Trophoblast cell (in vitro differentiated cells and primary cell): ENCODE results near the gene H2AZ2.
"Not testable (repeated sequence)": the region's sequence is repeated elsewhere in the genome, so short reads cannot be mapped to it uniquely, and the experiment has no call there.

Source experiments
- DNase-seq, 2 donors: peaks; one replicate each; pipeline ENCODE4 v3.0.0-alpha.2; 2016
- H2AFZ ChIP-seq: 2 replicates; pipeline ENCODE4 v1.6.1; 2013; ENCODE audit warnings: low read length, moderate library complexity, mild to moderate bottlenecking; ENCODE audit not compliant: insufficient read depth, poor library complexity
- H2AK5ac ChIP-seq: 2 replicates; pipeline ENCODE4 v1.6.1; 2013; ENCODE audit warnings: mild to moderate bottlenecking, low read length
- H2BK120ac ChIP-seq: 2 replicates; pipeline ENCODE4 v1.6.1; 2013; ENCODE audit warnings: low read length, mild to moderate bottlenecking, moderate library complexity; ENCODE audit not compliant: insufficient read depth, poor library complexity
- H2BK12ac ChIP-seq: 2 replicates; pipeline ENCODE4 v1.6.1; 2013; ENCODE audit warnings: mild to moderate bottlenecking, low read length, moderate library complexity
- H2BK5ac ChIP-seq: 2 replicates; pipeline ENCODE4 v1.6.1; 2013; ENCODE audit warnings: low read length, low read depth, moderate library complexity, mild to moderate bottlenecking; ENCODE audit not compliant: poor library complexity
- H3K14ac ChIP-seq: 2 replicates; pipeline ENCODE4 v1.6.1; 2013; ENCODE audit warnings: mild to moderate bottlenecking, low read length
- H3K18ac ChIP-seq: 2 replicates; pipeline ENCODE4 v1.6.1; 2013; ENCODE audit warnings: mild to moderate bottlenecking, low read length
- H3K23ac ChIP-seq: 2 replicates; pipeline ENCODE4 v1.6.1; 2013; ENCODE audit warnings: low read length
- H3K27ac ChIP-seq: 2 replicates; pipeline ENCODE4 v1.5.1; 2013; ENCODE audit warnings: low read depth, mild to moderate bottlenecking, inconsistent platforms, low read length, moderate library complexity
- H3K27me3 ChIP-seq: 2 replicates; pipeline ENCODE4 v1.6.1; 2013; ENCODE audit warnings: inconsistent platforms, mild to moderate bottlenecking, low read length, moderate library complexity; ENCODE audit not compliant: insufficient read depth
- H3K36me3 ChIP-seq, 2 experiments: 1 replicate in 1 of 2; 2 replicates in 1 of 2; pipeline ENCODE4 v1.6.1; 2013; ENCODE audit warnings: low read length in 2 of 2, mild to moderate bottlenecking in 2 of 2, moderate library complexity in 1 of 2; ENCODE audit not compliant: insufficient read depth in 2 of 2, control insufficient read depth in 1 of 2
- H3K4ac ChIP-seq: 2 replicates; pipeline ENCODE4 v1.6.1; 2013; ENCODE audit warnings: low read depth, mild to moderate bottlenecking, low read length, moderate library complexity
- H3K4me1 ChIP-seq, 2 experiments: 1 replicate in 1 of 2; 2 replicates in 1 of 2; pipeline ENCODE4 v1.6.1; 2013; ENCODE audit warnings: low read length in 2 of 2, mild to moderate bottlenecking in 2 of 2, moderate library complexity in 1 of 2; ENCODE audit not compliant: insufficient read depth in 2 of 2, control insufficient read depth in 1 of 2
- H3K4me2 ChIP-seq: 2 replicates; pipeline ENCODE4 v1.6.1; 2013; ENCODE audit warnings: inconsistent platforms, mild to moderate bottlenecking, low read length, moderate library complexity
- H3K4me3 ChIP-seq: 2 replicates; pipeline ENCODE4 v1.5.1; 2013; ENCODE audit warnings: mild to moderate bottlenecking, low read depth, low read length, inconsistent platforms
- H3K79me1 ChIP-seq: one replicate; pipeline ENCODE4 v1.6.1; 2013; ENCODE audit warnings: low read length
- H3K79me2 ChIP-seq: 2 replicates; pipeline ENCODE4 v1.6.1; 2013; ENCODE audit warnings: low read length, mild to moderate bottlenecking; ENCODE audit not compliant: control insufficient read depth, insufficient read depth, poor library complexity
- H3K9ac ChIP-seq: 2 replicates; pipeline ENCODE4 v1.6.1; 2013; ENCODE audit warnings: mild to moderate bottlenecking, low read length
- H3K9me3 ChIP-seq: 2 replicates; pipeline ENCODE4 v1.6.1; 2013; ENCODE audit warnings: low read depth, mild to moderate bottlenecking, control low read depth, inconsistent platforms, low read length; ENCODE audit not compliant: insufficient read depth
- H4K12ac ChIP-seq: 2 replicates; pipeline ENCODE4 v1.6.1; 2013; ENCODE audit warnings: low read depth, mild to moderate bottlenecking, low read length, moderate library complexity
- H4K8ac ChIP-seq: 2 replicates; pipeline ENCODE4 v1.6.1; 2013; ENCODE audit warnings: low read depth, mild to moderate bottlenecking, low read length, moderate library complexity
- H4K91ac ChIP-seq: one replicate; pipeline ENCODE4 v1.6.1; 2013; ENCODE audit warnings: low read depth, mild to moderate bottlenecking, low read length, moderate library complexity
- WGBS: extraction: QIAGEN DNeasy Blood & Tissue Kit; methylation state at CpG from one replicate; pipeline ENCODE4 v1.1.7; 2013; ENCODE audit warnings: missing lambda C conversion rate; ENCODE audit not compliant: insufficient read length, insufficient coverage; ENCODE audit errors: extremely low coverage; 5-methylcytosine and 5-hydroxymethylcytosine counted together

The H2AZ2 gene

DNA sequence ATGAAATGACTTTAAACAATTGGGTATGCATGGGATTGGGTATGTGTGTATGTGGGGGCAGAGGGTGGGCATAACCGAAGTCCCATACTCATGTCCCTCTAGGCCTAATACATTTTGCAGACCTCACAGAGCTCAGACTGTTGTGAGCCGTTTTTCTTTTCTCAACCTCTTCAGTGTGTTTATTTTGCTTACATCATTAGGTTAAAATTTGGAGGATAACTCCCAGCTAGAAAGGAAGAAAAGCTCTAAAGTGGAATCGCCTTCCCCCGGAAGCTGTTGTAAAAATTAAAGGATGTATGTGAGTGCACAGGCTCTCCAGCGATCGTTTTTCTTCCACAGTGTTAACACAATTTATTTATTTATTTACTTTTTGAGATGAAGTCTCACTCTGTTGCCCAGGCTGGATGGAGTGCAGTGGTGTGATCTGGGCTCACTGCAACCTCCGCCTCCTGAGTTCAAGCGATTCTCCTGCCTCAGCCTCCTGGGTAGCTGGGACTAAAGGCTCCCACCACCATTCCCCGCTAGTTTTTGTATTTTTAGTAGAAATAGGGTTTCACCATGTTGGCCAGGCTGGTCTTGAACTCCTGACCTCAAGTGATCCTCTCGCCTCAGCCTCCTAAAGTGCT lies 1.5 kb upstream of the H2AZ2 start:
- Histone ChIP-seq H4K12ac (no peak overlapping the region), H2AK5ac (no peak overlapping the region), H3K27me3 (no peaks in the 10 kb centered on the region), H2BK5ac (no peak overlapping the region), H3K9me3 (no peaks in the 10 kb centered on the region), H3K4me1 (peaks cover 3% of the 10 kb centered on the region in 2 experiments), H2BK12ac (no peak overlapping the region), H3K4me2 (no peak overlapping the region), H3K4ac (no peak overlapping the region), H3K79me1 (peaks cover 6% of the 10 kb centered on the region), H4K91ac (no peak overlapping the region), H3K36me3 (no peaks in the 10 kb centered on the region), H2BK120ac (no peak overlapping the region), H3K23ac (no peak overlapping the region), H2AFZ (no peak overlapping the region), H3K27ac (no peak overlapping the region), H4K8ac (no peak overlapping the region), H3K14ac (no peak overlapping the region), H3K4me3 (no peak overlapping the region), H3K9ac (no peak overlapping the region), H3K18ac (no peak overlapping the region), H3K79me2 (peaks cover 6% of the 10 kb centered on the region)
- no CpG with 5 or more reads among the region's 10 CpGs for WGBS
- peak in 1 of 2 donors; percentile 27 for DNase-seq

DNA sequence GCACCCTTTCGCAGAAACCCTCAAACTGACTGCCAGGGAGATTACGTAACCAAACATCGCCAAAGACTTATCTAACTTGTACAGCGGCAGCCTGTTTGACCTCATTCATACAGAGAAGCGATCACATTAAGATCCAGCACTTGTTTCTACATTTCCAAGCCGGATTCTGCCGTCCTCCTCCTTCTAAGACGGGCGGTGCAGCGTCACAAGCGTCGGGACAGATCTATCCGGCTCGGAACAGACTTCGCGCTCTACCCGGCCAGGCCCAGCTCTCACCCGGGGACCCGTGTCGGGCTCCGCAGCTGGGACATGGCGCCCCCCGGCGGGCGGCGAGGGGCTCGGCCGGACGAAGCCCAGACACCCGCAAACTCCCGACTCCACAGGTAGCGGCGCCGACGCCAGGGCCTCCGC lies 373 bp downstream of the H2AZ2 start:
- H3K27ac ChIP-seq, result peak overlapping the region; percentile 87
- peak overlapping the region; percentile 47 for H3K4ac ChIP-seq

DNA sequence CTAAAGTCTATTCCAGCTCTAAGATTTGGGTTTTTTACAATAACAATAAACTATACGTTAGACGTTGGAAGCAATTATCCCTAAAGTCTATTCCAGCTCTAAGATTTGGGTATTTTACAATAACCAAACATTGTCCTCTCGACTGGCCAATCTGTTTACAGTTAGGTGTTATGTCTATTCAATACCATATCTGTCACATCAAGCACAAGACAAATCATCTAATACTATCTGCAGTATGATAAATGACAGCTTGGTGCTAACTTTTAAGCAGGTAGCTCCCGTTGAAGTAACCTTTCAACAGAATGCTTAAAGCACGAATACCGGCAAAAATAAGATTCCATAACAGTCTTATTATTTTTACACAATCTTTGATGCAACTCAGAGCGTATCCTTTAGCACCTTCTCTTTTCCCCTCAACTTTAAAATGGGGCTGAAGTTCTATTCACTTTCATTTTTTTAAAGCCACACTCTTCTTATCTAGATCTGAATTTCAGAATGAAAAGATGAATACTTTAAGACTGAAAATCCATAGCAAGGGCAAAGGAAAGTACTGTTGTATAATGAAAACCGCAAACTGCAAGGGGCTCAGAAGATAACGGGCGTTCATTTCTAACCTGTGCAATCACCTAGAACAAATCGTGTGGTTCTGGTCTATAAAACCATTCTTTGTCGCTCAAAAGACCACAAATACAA lies 925 bp downstream of the H2AZ2 start:
- H2BK12ac ChIP-seq, result no peak overlapping the region
- H3K79me1 ChIP-seq, result peaks cover 6% of the 10 kb centered on the region
- H2BK120ac ChIP-seq, result no peak overlapping the region
- peak overlapping the region; percentile 91 for H2BK5ac ChIP-seq
- H3K27ac ChIP-seq, result peak overlapping the region; percentile 87
- peaks cover 3% of the 10 kb centered on the region in 2 experiments for H3K4me1 ChIP-seq
- H3K9me3 ChIP-seq, result no peaks in the 10 kb centered on the region
- H3K14ac ChIP-seq, result no peak overlapping the region
- no peak overlapping the region for H4K8ac ChIP-seq
- peak overlapping the region; percentile 33 for H3K4ac ChIP-seq
- H3K79me2 ChIP-seq, result peaks cover 10% of the 10 kb centered on the region
- H3K4me2 ChIP-seq, result peak overlapping the region; percentile 76
- no peak overlapping the region for H4K91ac ChIP-seq
- peak overlapping the region; percentile 85 for H3K4me3 ChIP-seq
- H3K9ac ChIP-seq, result peak overlapping the region; percentile 83
- no peak overlapping the region for H4K12ac ChIP-seq
- no peak overlapping the region for H3K23ac ChIP-seq
- no peak overlapping the region for H2AK5ac ChIP-seq
- WGBS, result no CpG with 5 or more reads among the region's 12 CpGs
- H3K18ac ChIP-seq, result no peak overlapping the region
- H2AFZ ChIP-seq, result no peak overlapping the region
- H3K27me3 ChIP-seq, result no peaks in the 10 kb centered on the region
- no peaks in the 10 kb centered on the region for H3K36me3 ChIP-seq
- DNase-seq, result peak in 1 of 2 donors; percentile 21

More for the DNA sequence above, 373 bp downstream of the H2AZ2 start:
- Histone ChIP-seq H3K14ac (peak overlapping the region; percentile 69), H2AK5ac (no peak overlapping the region), H3K27me3 (no peaks in the 10 kb centered on the region), H3K4me3 (peak overlapping the region; percentile 85), H4K91ac (peak overlapping the region; percentile 72), H3K4me1 (peaks cover 3% of the 10 kb centered on the region in 2 experiments), H3K79me1 (peaks cover 6% of the 10 kb centered on the region), H2BK12ac (no peak overlapping the region), H4K8ac (peak overlapping the region; percentile 78), H4K12ac (peak overlapping the region; percentile 64), H2AFZ (peak overlapping the region; percentile 58), H3K79me2 (peaks cover 10% of the 10 kb centered on the region), H3K18ac (peak overlapping the region; percentile 78), H3K4me2 (peak overlapping the region; percentile 76), H3K36me3 (no peaks in the 10 kb centered on the region), H2BK5ac (peak overlapping the region; percentile 91), H3K9me3 (no peaks in the 10 kb centered on the region), H2BK120ac (peak overlapping the region; percentile 47), H3K9ac (peak overlapping the region; percentile 83), H3K23ac (no peak overlapping the region)
- peak; percentile 88 to 91 for DNase-seq
- no CpG with 5 or more reads among the region's 36 CpGs for WGBS

DNA sequence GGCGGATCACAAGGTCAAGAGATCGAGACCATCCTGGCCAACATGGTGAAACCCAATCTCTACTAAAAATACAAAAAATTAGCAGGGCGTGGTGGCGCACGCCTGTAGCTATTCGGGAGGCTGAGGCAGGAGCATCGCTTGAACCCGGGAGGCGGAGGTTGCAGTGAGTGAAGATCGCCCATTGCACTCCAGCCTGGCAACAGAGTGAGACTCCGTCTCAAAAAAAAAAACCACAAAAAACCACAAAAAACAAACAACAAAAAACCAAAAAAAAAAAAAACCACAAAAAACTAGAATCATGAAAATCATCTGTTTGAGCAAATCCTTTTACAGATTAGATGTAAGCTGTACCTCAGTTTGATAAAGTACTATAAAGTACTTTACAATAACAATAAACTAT lies 1.5 kb downstream of the H2AZ2 start:
- not testable (repeated sequence) for H3K9me3 ChIP-seq, H2BK12ac ChIP-seq, DNase-seq, H3K27me3 ChIP-seq, H2BK5ac ChIP-seq, H2BK120ac ChIP-seq, H3K23ac ChIP-seq, H3K18ac ChIP-seq, H4K91ac ChIP-seq, H3K27ac ChIP-seq, H2AK5ac ChIP-seq, H3K14ac ChIP-seq, H3K4me1 ChIP-seq, H3K9ac ChIP-seq, H3K36me3 ChIP-seq, H4K12ac ChIP-seq, H2AFZ ChIP-seq, H3K79me1 ChIP-seq, H4K8ac ChIP-seq, H3K4me3 ChIP-seq
- peak overlapping the region; percentile 76 for H3K4me2 ChIP-seq
- peak overlapping the region; percentile 19 for H3K4ac ChIP-seq
- H3K79me2 ChIP-seq, result peaks cover 10% of the 10 kb centered on the region
- no CpG with 5 or more reads among the region's 11 CpGs for WGBS
